Lung (tissue), 16 donors: ENCODE data around the gene PDE4C. TPM values are rescaled to one million over a fixed set of nuclear protein-coding genes. Genes with fewer than 3 reads are reported as not detected.
A peak's percentile ranks its signal among the peaks of the same experiment; 100 is the strongest.

Experiments used
- ATAC-seq: fragments of 200-7000 bp; cut with Tn5 transposase; one replicate; pipeline ENCODE4 v1.9.1; 2020; ENCODE audit warnings: moderate number of reproducible peaks; ENCODE audit not compliant: insufficient read depth, low FRiP score
- DNase-seq, 3 donors: peaks; one replicate each; pipeline ENCODE4 v3.0.0-alpha.2; 2013 to 2017
- H3K27ac ChIP-seq, 2 donors: one replicate each; pipeline ENCODE4 v1.5.1; 2013; ENCODE audit warnings: mild to moderate bottlenecking in 2 of 2, moderate library complexity in 2 of 2, control low read depth in 1 of 2, inconsistent platforms in 1 of 2, low read depth in 1 of 2, low read length in 1 of 2
- H3K27me3 ChIP-seq, 3 donors: one replicate each; pipeline ENCODE4 v1.5.1; 2013; ENCODE audit warnings: low read length in 2 of 3; ENCODE audit not compliant: control insufficient read depth in 3 of 3, insufficient read depth in 3 of 3
- H3K36me3 ChIP-seq, 4 donors: one replicate each; pipeline ENCODE4 v1.5.1; 2013; ENCODE audit warnings: low read length in 4 of 4, mild to moderate bottlenecking in 1 of 4, moderate library complexity in 1 of 4; ENCODE audit not compliant: control insufficient read depth in 4 of 4, insufficient read depth in 4 of 4
- H3K4me1 ChIP-seq, 5 donors: one replicate each; pipeline ENCODE4 v1.5.1; 2013; ENCODE audit warnings: low read length in 5 of 5, mild to moderate bottlenecking in 2 of 5, moderate library complexity in 1 of 5; ENCODE audit not compliant: control insufficient read depth in 5 of 5, insufficient read depth in 5 of 5
- H3K4me3 ChIP-seq: one replicate; pipeline ENCODE4 v1.5.1; 2013; ENCODE audit warnings: mild to moderate bottlenecking, control low read depth, moderate library complexity
- H3K9ac ChIP-seq, 2 donors: one replicate each; pipeline ENCODE4 v1.5.1; 2013; ENCODE audit warnings: low read length in 2 of 2, control low read depth in 1 of 2; ENCODE audit not compliant: insufficient read depth in 1 of 2
- H3K9me3 ChIP-seq, 4 donors: one replicate each; pipeline ENCODE4 v1.5.1; 2013; ENCODE audit warnings: low read length in 3 of 4, mild to moderate bottlenecking in 1 of 4, moderate library complexity in 1 of 4; ENCODE audit not compliant: control insufficient read depth in 4 of 4, insufficient read depth in 3 of 4
- CTCF ChIP-seq: IDR thresholded peaks from 2 replicates; pipeline ENCODE4 v1.5.1; 2012; ENCODE audit warnings: mild to moderate bottlenecking; ENCODE audit errors: control extremely low read depth, extremely low read depth
- whole genome bisulfite sequencing, 2 donors: extraction: QIAGEN DNeasy Blood & Tissue Kit; methylation state at CpG; one replicate each; pipeline ENCODE4 v1.1.7; 2013; 5-methylcytosine and 5-hydroxymethylcytosine counted together
- long read RNA-seq, 5 donors: transcript quantifications; one replicate each; lab custom pipeline, GENCODE V29; 2026
- polyA plus RNA-seq, 2 donors: library from polyadenylated mRNA; stranded (reverse); fragments of 200-250 nt; gene quantifications; one replicate each; pipeline ENCODE4 v1.2.1, GENCODE V29; 2013
- total RNA-seq, 2 donors: library from RNA; depleted of rRNA in 1 of 2; stranded (reverse); fragments of >200 nt in 1 of 2; gene quantifications; one replicate each; pipeline ENCODE4 v1.2.1, GENCODE V29; 2014 to 2021
- donor health status: control.
- donor health status: control.
- donor health status: Bipolar disorder and iron deficiency.
- donor health status: healthy.
- donor health status: DM: yes; HTN: yes; CAD: no.

Gene PDE4C
- 10 to 100 TPM in 1 of 2 donors, 1 to 10 TPM in 1; 3.6 to 32.4 TPM for total RNA-seq
- polyA plus RNA-seq: 1 to 10 TPM in 1 of 2 donors, under 1 TPM in 1; 0.32 to 4.8 TPM
- long read RNA-seq, donor 1: 0 reads
- long read RNA-seq, donor 2: 0 reads
- long read RNA-seq, donor 3: 0 reads
- long read RNA-seq, donor 4: 0 reads
- long read RNA-seq, donor 5: 0 reads

- TF ChIP-seq CTCF: no peak
- peak; percentile 35 to 58 (median 41) for DNase-seq
- H3K9me3 ChIP-seq: no peaks in the 10 kb centered on the region
- WGBS, 2 donors: 7 to 17% methylated on average over 48 to 51 of the region's 51 CpGs
- peak within 1 kb of the TSS in 1 of 2 donors; percentile 12 for H3K9ac ChIP-seq
- H3K4me3 ChIP-seq: no peak within 1 kb of the TSS
- H3K27me3 ChIP-seq: peaks cover 0 to 32% (median 7%) of the 10 kb centered on the region in 3 donors
- H3K4me1 ChIP-seq: peaks cover 0 to 19% (median 0%) of the 10 kb centered on the region in 5 donors
- no peak for ATAC-seq
- peak within 1 kb of the TSS in 1 of 2 donors; percentile 22 for H3K27ac ChIP-seq
- H3K36me3 ChIP-seq: no peaks in the 10 kb centered on the region
These were observed at the start of gene PDE4C for GRCh38 chr19:18225702-18226468. Gene PDE4C (minus strand): TSS chr19:18226438. CDS start chr19:18226415, 23 bp downstream.

GRCh38 chr19:18274781-18275356 is 48.6 kb upstream of the PDE4C start:
- Histone ChIP-seq H3K9ac (peak overlapping the region in 1 of 2 donors; percentile 17), H3K27ac (peak overlapping the region; percentile 64 to 70)
- DNase-seq: peak; percentile 81 to 89 (median 81)

DNA sequence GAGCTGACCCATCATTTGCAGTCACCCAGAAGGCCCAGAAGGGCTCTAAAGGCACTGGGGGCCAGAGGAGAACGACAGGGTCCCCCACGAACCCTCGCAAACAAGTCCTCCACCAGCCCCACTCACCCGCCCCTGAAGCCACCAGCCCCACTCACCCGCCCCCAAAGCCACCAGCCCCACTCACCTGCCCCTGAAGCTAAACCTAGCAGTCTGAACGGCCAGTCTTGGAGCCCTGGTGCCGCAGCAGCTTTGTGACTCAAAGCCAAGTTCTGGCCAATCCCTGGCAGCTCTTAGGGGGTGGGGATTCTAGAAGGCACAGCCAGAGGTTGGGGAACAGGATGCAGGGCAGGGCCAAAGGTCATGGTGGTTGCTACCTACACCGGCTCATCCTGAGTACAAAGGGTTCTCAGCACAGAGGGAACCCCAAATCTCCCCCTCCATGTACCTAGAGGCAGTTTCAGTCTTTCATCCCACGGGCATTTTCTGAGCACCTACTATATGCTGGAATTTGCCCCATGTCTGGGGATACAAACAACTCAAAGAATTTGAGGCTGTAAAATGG is 48.1 kb upstream of the PDE4C start, which contains the start of gene IQCN:
Gene IQCN (minus strand): TSS at position 234 of the 562 bp plus-strand sequence. CDS start 4,974 bp downstream, outside the sequence.
- no peak for TF ChIP-seq CTCF
- DNase-seq (peak in 2 of 3 donors; percentile 76), ATAC-seq (no peak)
- Histone ChIP-seq H3K27me3 (no peaks in the 10 kb centered on the region), H3K4me1 (peaks cover 0 to 20% (median 10%) of the 10 kb centered on the region in 5 donors), H3K4me3 (no peak within 1 kb of the TSS), H3K9me3 (no peaks in the 10 kb centered on the region), H3K36me3 (peaks cover 0 to 18% (median 13%) of the 10 kb centered on the region in 4 donors), H3K9ac (peak within 1 kb of the TSS in 1 of 2 donors; percentile 17), H3K27ac (peak within 1 kb of the TSS; percentile 64 to 70)
- 82 to 84% methylated on average over 9 of the region's 9 CpGs for WGBS, 2 donors

More at GRCh38 chr19:18274781-18275356, 48.6 kb upstream of the PDE4C start:
- H3K9me3 ChIP-seq: no peaks in the 10 kb centered on the region
- no peak for TF ChIP-seq CTCF
- ATAC-seq: peak; percentile 36
- H3K27me3 ChIP-seq: no peaks in the 10 kb centered on the region
- no peak overlapping the region for H3K4me3 ChIP-seq
- 38 to 68% methylated on average over 13 of the region's 13 CpGs for WGBS, 2 donors
- H3K36me3 ChIP-seq: peaks cover 0 to 18% (median 13%) of the 10 kb centered on the region in 4 donors
- peaks cover 0 to 20% (median 10%) of the 10 kb centered on the region in 5 donors for H3K4me1 ChIP-seq
